Retinal pigment epithelial cell (primary cell): ENCODE measurements around the gene PSME3IP1.

Experiments
- DNase-seq: peaks from one replicate; pipeline ENCODE4 v3.0.0-alpha.2; 2010; ENCODE audit warnings: low read depth
- H3K4me3 ChIP-seq: 2 replicates; pipeline ENCODE4 v1.5.1; 2011; ENCODE audit warnings: mild to moderate bottlenecking, low read length, control low read depth, moderate library complexity
- CTCF ChIP-seq: conservative IDR thresholded peaks from 2 replicates; pipeline ENCODE4 v1.5.1; 2011; ENCODE audit warnings: low read depth, low read length, control low read depth, inconsistent platforms

PSME3IP1 gene

GRCh38 chr16:57155702-57156350 lies 30.0 kb downstream of the PSME3IP1 start:
- TF ChIP-seq CTCF, result no peak
- H3K4me3 ChIP-seq, result no peak overlapping the region
- DNase-seq, result no peak

- no peak overlapping the region for H3K4me3 ChIP-seq
Measured at GRCh38 chr16:57153841-57154240, 32.0 kb downstream of the PSME3IP1 start.

GRCh38 chr16:57152096-57153093 lies 33.4 kb downstream of the PSME3IP1 start:
- no peak for TF ChIP-seq CTCF
- no peak overlapping the region for H3K4me3 ChIP-seq
- no peak for DNase-seq

More at GRCh38 chr16:57153841-57154240, 32.0 kb downstream of the PSME3IP1 start:
- no peak for TF ChIP-seq CTCF
- no peak for DNase-seq

- H3K4me3 ChIP-seq, result no peak overlapping the region
- DNase-seq, result no peak
- TF ChIP-seq CTCF, result no peak
Measured at GRCh38 chr16:57151369-57151768, 34.5 kb downstream of the PSME3IP1 start.

- DNase-seq, result peak; percentile 81
- no peak overlapping the region for H3K4me3 ChIP-seq
- TF ChIP-seq CTCF, result no peak
Measured at GRCh38 chr16:57150682-57151330, 35.0 kb downstream of the PSME3IP1 start.

- H3K4me3 ChIP-seq, result no peak overlapping the region
- no peak for TF ChIP-seq CTCF
- no peak for DNase-seq
Measured at GRCh38 chr16:57149391-57149790, 36.4 kb downstream of the PSME3IP1 start.
